NCI-H2196 treated with DMSO at 0.1 percent for 48 hours (cell line): ENCODE measurements around the gene SORCS2.

Experiments
- DNase-seq: peaks from one replicate; lab custom pipeline; 2025; ENCODE audit not compliant: unreplicated experiment; lab: John Stamatoyannopoulos, UW

The SORCS2 gene

GRCh38 chr4:7285244-7286094 is 93.1 kb downstream of the SORCS2 start:
- no peak for DNase-seq

GRCh38 chr4:7286170-7286569 is 93.8 kb downstream of the SORCS2 start:
- DNase-seq, result no peak

- DNase-seq, result no peak
These were observed 94.5 kb downstream of the SORCS2 start for GRCh38 chr4:7286798-7287197.

GRCh38 chr4:7287274-7287917 is 95.1 kb downstream of the SORCS2 start:
- no peak for DNase-seq

GRCh38 chr4:7287918-7288280 is 95.6 kb downstream of the SORCS2 start:
- DNase-seq, result no peak

GRCh38 chr4:7288751-7289523 is 96.6 kb downstream of the SORCS2 start:
- DNase-seq, result no peak

- DNase-seq, result no peak
These were observed 97.3 kb downstream of the SORCS2 start for GRCh38 chr4:7289589-7289988.

GRCh38 chr4:7291372-7292114 is 99.2 kb downstream of the SORCS2 start:
- no peak for DNase-seq

- no peak for DNase-seq
These were observed 101.4 kb downstream of the SORCS2 start for GRCh38 chr4:7293703-7294102.

- DNase-seq, result no peak
These were observed 101.9 kb downstream of the SORCS2 start for GRCh38 chr4:7294176-7294756.

GRCh38 chr4:7295197-7295910 is 103.0 kb downstream of the SORCS2 start:
- DNase-seq, result no peak

- no peak for DNase-seq
These were observed 103.7 kb downstream of the SORCS2 start for GRCh38 chr4:7295911-7296660.

GRCh38 chr4:7296661-7297335 is 104.5 kb downstream of the SORCS2 start:
- DNase-seq, result no peak

- no peak for DNase-seq
These were observed 105.0 kb downstream of the SORCS2 start for GRCh38 chr4:7297374-7297773.

- no peak for DNase-seq
These were observed 105.5 kb downstream of the SORCS2 start for GRCh38 chr4:7297881-7298280.

GRCh38 chr4:7298619-7299009 is 106.3 kb downstream of the SORCS2 start:
- no peak for DNase-seq

GRCh38 chr4:7299010-7299907 is 106.9 kb downstream of the SORCS2 start:
- no peak for DNase-seq
